ENCODE measurements around the gene RPS18. TPM values are rescaled to one million over a fixed set of nuclear protein-coding genes. Genes with fewer than 3 reads are reported as not detected.

RPS18 gene
- total and polyA plus RNA-seq, 4 donors: 742 to 1,432 (median 1,060) TPM

DNA sequence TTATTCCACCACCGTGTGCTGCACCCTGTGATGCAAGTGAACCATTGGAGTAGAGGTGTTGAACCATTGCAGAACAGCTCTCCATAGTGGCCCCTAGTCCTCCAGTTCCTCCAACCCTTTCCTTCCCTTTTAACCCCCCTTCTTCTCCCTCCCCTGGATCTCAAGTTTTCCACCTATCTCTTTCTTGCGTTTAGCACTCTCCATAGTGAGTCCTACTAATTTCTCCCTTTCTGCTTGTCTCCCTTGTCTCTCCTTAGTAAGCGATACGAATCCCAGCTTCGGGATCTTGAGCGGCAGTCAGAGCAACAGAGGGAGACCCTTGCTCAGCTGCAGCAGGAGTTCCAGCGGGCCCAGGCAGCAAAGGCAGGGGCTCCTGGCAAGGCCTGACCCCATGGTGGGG, 18.6 kb downstream of the RPS18 start:
- Histone ChIP-seq H3K4me3 (ENCODE audit: low read depth in 1 of 3, low read length in 3 of 3) (peak overlapping the region in 1 of 3 donors; percentile 74), H3K9ac (ENCODE audit: low read depth in 1 of 2, low read length in 2 of 2) (no peak overlapping the region), H3K27me3 (ENCODE audit: control insufficient read depth in 4 of 4, insufficient read depth in 4 of 4, low read length in 3 of 4) (no peaks in the 10 kb centered on the region), H3K36me3 (ENCODE audit: control insufficient read depth in 4 of 4, insufficient read depth in 3 of 4, low read depth in 1 of 4, low read length in 3 of 4) (peaks cover 7 to 47% (median 24%) of the 10 kb centered on the region in 4 donors), H3K4me1 (ENCODE audit: control insufficient read depth in 4 of 4, insufficient read depth in 4 of 4, low read length in 3 of 4) (peaks cover 10 to 23% (median 20%) of the 10 kb centered on the region in 4 donors), H3K27ac (ENCODE audit: low read depth in 1 of 2, low read length in 2 of 2) (no peak overlapping the region), H3K9me3 (ENCODE audit: control insufficient read depth in 4 of 4, low read length in 3 of 4) (no peaks in the 10 kb centered on the region)
- no peak for DNase-seq (ENCODE audit: low spot score)
- 80% methylated on average over 7 of the region's 7 CpGs for WGBS
- TF ChIP-seq JUND (IDR thresholded peaks at IDR 0.05) (no peak), YY1 (IDR thresholded peaks at IDR 0.05) (no peak), HNF4A (conservative IDR thresholded peaks at IDR 0.05) (no peak), SP1 (IDR thresholded peaks at IDR 0.05) (no peak), HNF4G (IDR thresholded peaks at IDR 0.05) (no peak), RXRA (IDR thresholded peaks at IDR 0.05) (no peak)

DNA sequence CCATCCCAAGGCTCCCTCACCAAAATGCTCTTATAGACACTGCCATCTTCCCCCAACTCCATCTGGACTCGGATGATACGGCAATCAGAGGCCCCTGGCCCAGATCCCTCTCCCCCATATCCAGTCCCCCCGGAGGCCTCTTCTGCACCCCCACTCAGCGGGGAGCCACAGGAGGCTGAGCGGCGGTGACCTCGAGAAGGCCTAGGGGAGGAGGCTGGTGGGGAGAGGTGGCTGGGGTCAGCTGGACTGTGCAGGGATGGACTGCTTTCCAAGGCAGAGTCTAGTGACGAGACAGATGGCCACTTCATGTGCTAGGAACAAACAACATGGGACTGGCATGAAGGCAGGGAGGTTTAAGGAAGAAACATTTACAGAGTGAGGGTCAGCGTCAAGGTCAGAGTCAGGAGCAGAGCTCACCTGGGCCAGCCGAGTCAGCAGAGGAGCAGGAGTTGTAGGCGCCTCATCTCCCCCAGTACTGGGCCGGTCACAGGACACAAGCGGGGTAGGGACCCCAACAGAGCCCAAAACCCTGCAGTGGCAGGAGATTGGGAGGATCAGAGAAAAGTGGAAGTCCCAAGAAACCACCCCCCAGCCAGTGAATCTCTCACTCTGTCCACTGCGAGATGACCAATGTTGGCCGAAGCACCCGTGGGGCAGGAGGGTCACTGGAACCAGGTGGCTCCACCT, 21.3 kb downstream of the RPS18 start:
- Histone ChIP-seq H3K27ac (ENCODE audit: low read depth in 1 of 2, low read length in 2 of 2) (no peak overlapping the region), H3K4me1 (ENCODE audit: control insufficient read depth in 4 of 4, insufficient read depth in 4 of 4, low read length in 3 of 4) (peaks cover 14 to 39% (median 30%) of the 10 kb centered on the region in 4 donors), H3K9ac (ENCODE audit: low read depth in 1 of 2, low read length in 2 of 2) (no peak overlapping the region), H3K27me3 (ENCODE audit: control insufficient read depth in 4 of 4, insufficient read depth in 4 of 4, low read length in 3 of 4) (no peaks in the 10 kb centered on the region), H3K36me3 (ENCODE audit: control insufficient read depth in 4 of 4, insufficient read depth in 3 of 4, low read depth in 1 of 4, low read length in 3 of 4) (peaks cover 7 to 38% (median 15%) of the 10 kb centered on the region in 4 donors), H3K4me3 (ENCODE audit: low read depth in 1 of 3, low read length in 3 of 3) (no peak overlapping the region), H3K9me3 (ENCODE audit: control insufficient read depth in 4 of 4, low read length in 3 of 4) (no peaks in the 10 kb centered on the region)
- TF ChIP-seq RAD21 (IDR thresholded peaks at IDR 0.05): no peak
- no peak for TF ChIP-seq EGR1 (IDR thresholded peaks at IDR 0.05; ENCODE audit: low read depth in 2 of 2)
- no peak for TF ChIP-seq HNF4G (IDR thresholded peaks at IDR 0.05)
- no peak for TF ChIP-seq FOXA2 (IDR thresholded peaks at IDR 0.05)
- TF ChIP-seq, protein P1, sequence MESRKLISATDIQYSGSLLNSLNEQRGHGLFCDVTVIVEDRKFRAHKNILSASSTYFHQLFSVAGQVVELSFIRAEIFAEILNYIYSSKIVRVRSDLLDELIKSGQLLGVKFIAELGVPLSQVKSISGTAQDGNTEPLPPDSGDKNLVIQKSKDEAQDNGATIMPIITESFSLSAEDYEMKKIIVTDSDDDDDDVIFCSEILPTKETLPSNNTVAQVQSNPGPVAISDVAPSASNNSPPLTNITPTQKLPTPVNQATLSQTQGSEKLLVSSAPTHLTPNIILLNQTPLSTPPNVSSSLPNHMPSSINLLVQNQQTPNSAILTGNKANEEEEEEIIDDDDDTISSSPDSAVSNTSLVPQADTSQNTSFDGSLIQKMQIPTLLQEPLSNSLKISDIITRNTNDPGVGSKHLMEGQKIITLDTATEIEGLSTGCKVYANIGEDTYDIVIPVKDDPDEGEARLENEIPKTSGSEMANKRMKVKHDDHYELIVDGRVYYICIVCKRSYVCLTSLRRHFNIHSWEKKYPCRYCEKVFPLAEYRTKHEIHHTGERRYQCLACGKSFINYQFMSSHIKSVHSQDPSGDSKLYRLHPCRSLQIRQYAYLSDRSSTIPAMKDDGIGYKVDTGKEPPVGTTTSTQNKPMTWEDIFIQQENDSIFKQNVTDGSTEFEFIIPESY (IDR thresholded peaks at IDR 0.05): no peak
- TF ChIP-seq GABPA (IDR thresholded peaks at IDR 0.05 in 1 of 2, conservative IDR thresholded peaks at IDR 0.05 in 1 of 2): no peak
- TF ChIP-seq, protein P2, sequence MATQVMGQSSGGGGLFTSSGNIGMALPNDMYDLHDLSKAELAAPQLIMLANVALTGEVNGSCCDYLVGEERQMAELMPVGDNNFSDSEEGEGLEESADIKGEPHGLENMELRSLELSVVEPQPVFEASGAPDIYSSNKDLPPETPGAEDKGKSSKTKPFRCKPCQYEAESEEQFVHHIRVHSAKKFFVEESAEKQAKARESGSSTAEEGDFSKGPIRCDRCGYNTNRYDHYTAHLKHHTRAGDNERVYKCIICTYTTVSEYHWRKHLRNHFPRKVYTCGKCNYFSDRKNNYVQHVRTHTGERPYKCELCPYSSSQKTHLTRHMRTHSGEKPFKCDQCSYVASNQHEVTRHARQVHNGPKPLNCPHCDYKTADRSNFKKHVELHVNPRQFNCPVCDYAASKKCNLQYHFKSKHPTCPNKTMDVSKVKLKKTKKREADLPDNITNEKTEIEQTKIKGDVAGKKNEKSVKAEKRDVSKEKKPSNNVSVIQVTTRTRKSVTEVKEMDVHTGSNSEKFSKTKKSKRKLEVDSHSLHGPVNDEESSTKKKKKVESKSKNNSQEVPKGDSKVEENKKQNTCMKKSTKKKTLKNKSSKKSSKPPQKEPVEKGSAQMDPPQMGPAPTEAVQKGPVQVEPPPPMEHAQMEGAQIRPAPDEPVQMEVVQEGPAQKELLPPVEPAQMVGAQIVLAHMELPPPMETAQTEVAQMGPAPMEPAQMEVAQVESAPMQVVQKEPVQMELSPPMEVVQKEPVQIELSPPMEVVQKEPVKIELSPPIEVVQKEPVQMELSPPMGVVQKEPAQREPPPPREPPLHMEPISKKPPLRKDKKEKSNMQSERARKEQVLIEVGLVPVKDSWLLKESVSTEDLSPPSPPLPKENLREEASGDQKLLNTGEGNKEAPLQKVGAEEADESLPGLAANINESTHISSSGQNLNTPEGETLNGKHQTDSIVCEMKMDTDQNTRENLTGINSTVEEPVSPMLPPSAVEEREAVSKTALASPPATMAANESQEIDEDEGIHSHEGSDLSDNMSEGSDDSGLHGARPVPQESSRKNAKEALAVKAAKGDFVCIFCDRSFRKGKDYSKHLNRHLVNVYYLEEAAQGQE (IDR thresholded peaks at IDR 0.05): no peak
- TF ChIP-seq TAF1 (conservative IDR thresholded peaks at IDR 0.05): no peak
- no peak for TF ChIP-seq JUND (IDR thresholded peaks at IDR 0.05)
- no peak for TF ChIP-seq YY1 (IDR thresholded peaks at IDR 0.05)
- TF ChIP-seq, protein P3, sequence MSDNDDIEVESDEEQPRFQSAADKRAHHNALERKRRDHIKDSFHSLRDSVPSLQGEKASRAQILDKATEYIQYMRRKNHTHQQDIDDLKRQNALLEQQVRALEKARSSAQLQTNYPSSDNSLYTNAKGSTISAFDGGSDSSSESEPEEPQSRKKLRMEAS (IDR thresholded peaks at IDR 0.05): no peak
- TF ChIP-seq, protein P4, sequence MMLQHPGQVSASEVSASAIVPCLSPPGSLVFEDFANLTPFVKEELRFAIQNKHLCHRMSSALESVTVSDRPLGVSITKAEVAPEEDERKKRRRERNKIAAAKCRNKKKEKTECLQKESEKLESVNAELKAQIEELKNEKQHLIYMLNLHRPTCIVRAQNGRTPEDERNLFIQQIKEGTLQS (IDR thresholded peaks at IDR 0.05): no peak
- TF ChIP-seq, protein P5, sequence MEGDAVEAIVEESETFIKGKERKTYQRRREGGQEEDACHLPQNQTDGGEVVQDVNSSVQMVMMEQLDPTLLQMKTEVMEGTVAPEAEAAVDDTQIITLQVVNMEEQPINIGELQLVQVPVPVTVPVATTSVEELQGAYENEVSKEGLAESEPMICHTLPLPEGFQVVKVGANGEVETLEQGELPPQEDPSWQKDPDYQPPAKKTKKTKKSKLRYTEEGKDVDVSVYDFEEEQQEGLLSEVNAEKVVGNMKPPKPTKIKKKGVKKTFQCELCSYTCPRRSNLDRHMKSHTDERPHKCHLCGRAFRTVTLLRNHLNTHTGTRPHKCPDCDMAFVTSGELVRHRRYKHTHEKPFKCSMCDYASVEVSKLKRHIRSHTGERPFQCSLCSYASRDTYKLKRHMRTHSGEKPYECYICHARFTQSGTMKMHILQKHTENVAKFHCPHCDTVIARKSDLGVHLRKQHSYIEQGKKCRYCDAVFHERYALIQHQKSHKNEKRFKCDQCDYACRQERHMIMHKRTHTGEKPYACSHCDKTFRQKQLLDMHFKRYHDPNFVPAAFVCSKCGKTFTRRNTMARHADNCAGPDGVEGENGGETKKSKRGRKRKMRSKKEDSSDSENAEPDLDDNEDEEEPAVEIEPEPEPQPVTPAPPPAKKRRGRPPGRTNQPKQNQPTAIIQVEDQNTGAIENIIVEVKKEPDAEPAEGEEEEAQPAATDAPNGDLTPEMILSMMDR (IDR thresholded peaks at IDR 0.05; ENCODE audit: low read depth, low read length, missing input control): no peak
- TF ChIP-seq RXRA (IDR thresholded peaks at IDR 0.05): no peak
- TF ChIP-seq SP1 (IDR thresholded peaks at IDR 0.05): no peak
- no peak for DNase-seq (ENCODE audit: low spot score)
- 94% methylated on average over 16 of the region's 16 CpGs for WGBS
